Endothelial cell of hepatic sinusoid (primary cell): ENCODE results near the gene DOC2B.
"Not testable (repeated sequence)": the region's sequence is repeated elsewhere in the genome, so short reads cannot be mapped to it uniquely, and the experiment has no call there.

Experiments
- in situ Hi-C: cut with HindIII; loops from 2 replicates; pipeline ENCODE4 v1.10.0; 2017; ENCODE audit warnings: low sequenced_read_pairs

Gene DOC2B

GRCh38 chr17:193426-193810 lies 12.0 kb upstream of the DOC2B start:
- in situ Hi-C loops = no loop called here

- in situ Hi-C loops = no loop called here
Observed at GRCh38 chr17:192666-193425, 11.4 kb upstream of the DOC2B start.

- in situ Hi-C loops = loop anchor here (5.0 kb wide), 2 partner anchors 42 to 78 kb away; no protein-coding TSS in a partner anchor
Observed at GRCh38 chr17:189444-189843, 8.0 kb upstream of the DOC2B start.

- in situ Hi-C loops = loop anchor here (5.0 kb wide), 2 partner anchors 40 to 80 kb away; no protein-coding TSS in a partner anchor
Observed at GRCh38 chr17:187130-187529, 5.7 kb upstream of the DOC2B start.

GRCh38 chr17:185445-186138 lies 4.1 kb upstream of the DOC2B start:
- in situ Hi-C loops = loop anchor here (5.0 kb wide), 2 partner anchors 38 to 82 kb away; no protein-coding TSS in a partner anchor

- in situ Hi-C loops = no loop called here
Observed at GRCh38 chr17:183021-183420, 1.6 kb upstream of the DOC2B start.

GRCh38 chr17:182050-182751 lies 751 bp upstream of the DOC2B start:
- in situ Hi-C loops = no loop called here

- in situ Hi-C loops = no loop called here
Observed at GRCh38 chr17:180381-181244, 837 bp downstream of the DOC2B start.

GRCh38 chr17:179781-180380 lies 1.6 kb downstream of the DOC2B start:
- in situ Hi-C loops = no loop called here

GRCh38 chr17:179066-179432 lies 2.4 kb downstream of the DOC2B start:
- in situ Hi-C loops = no loop called here

- in situ Hi-C loops = no loop called here
Observed at GRCh38 chr17:178292-179065, 3.0 kb downstream of the DOC2B start.

- in situ Hi-C loops = no loop called here
Observed at GRCh38 chr17:177762-178161, 3.7 kb downstream of the DOC2B start.

- in situ Hi-C loops = no loop called here
Observed at GRCh38 chr17:177155-177554, 4.3 kb downstream of the DOC2B start.

- in situ Hi-C loops = no loop called here
Observed at GRCh38 chr17:173166-173911, 8.1 kb downstream of the DOC2B start.

- in situ Hi-C loops = no loop called here
Observed at GRCh38 chr17:172401-172800, 9.0 kb downstream of the DOC2B start.

- in situ Hi-C loops = no loop called here
Observed at GRCh38 chr17:171871-172270, 9.6 kb downstream of the DOC2B start.

GRCh38 chr17:170130-170670 lies 11.2 kb downstream of the DOC2B start:
- in situ Hi-C loops = no loop called here

GRCh38 chr17:168614-169013 lies 12.8 kb downstream of the DOC2B start:
- in situ Hi-C loops = not testable (repeated sequence)

- in situ Hi-C loops = no loop called here
Observed at GRCh38 chr17:165939-166338, 15.5 kb downstream of the DOC2B start.
